CD4-positive, alpha-beta memory T cell (primary cell): ENCODE results near the gene C1orf56. TPM values are rescaled to one million over a fixed set of nuclear protein-coding genes. Genes with fewer than 3 reads are reported as not detected.

Experiments
- CTCF ChIA-PET: fragments of 350-600 bp; sonication (Branson Sonifier 250); formaldehyde crosslinking; loops from one replicate; lab custom pipeline; 2021; ENCODE audit warnings: inconsistent platforms; ENCODE audit not compliant: partially characterized antibody; lab: Charles Lee
- POLR2A ChIA-PET: fragments of 350-600 bp; sonication (Branson Sonifier 250); formaldehyde crosslinking; loops from one replicate; lab custom pipeline; 2021; ENCODE audit not compliant: partially characterized antibody; lab: Charles Lee
- DNase-seq, 5 donors: peaks; one replicate each; pipeline versions ENCODE4 v3.0.0 to v3.0.0-alpha.2; 2020 to 2022; ENCODE audit warnings: mixed read lengths in 1 of 5
- H3K27ac ChIP-seq: one replicate; pipeline ENCODE4 v1.7.0; 2013; ENCODE audit warnings: low read depth, low read length
- H3K27me3 ChIP-seq: 2 replicates; pipeline ENCODE4 v1.7.0; 2013; ENCODE audit warnings: mild to moderate bottlenecking, low read length, moderate library complexity; ENCODE audit not compliant: insufficient read depth
- H3K36me3 ChIP-seq: 2 replicates; pipeline ENCODE4 v1.7.0; 2013; ENCODE audit warnings: mild to moderate bottlenecking, low read length, moderate library complexity; ENCODE audit not compliant: insufficient read depth
- H3K4me1 ChIP-seq: 2 replicates; pipeline ENCODE4 v1.7.0; 2013; ENCODE audit warnings: mild to moderate bottlenecking, low read length, moderate library complexity; ENCODE audit not compliant: insufficient read depth
- H3K4me3 ChIP-seq, 2 donors: one replicate each; pipeline ENCODE4 v1.7.0; 2013; ENCODE audit warnings: low read length in 2 of 2, mild to moderate bottlenecking in 1 of 2
- H3K9me3 ChIP-seq, 2 donors: one replicate each; pipeline ENCODE4 v1.7.0; 2013; ENCODE audit warnings: low read length in 2 of 2, control low read depth in 1 of 2; ENCODE audit not compliant: control insufficient read depth in 1 of 2
- H3K27ac Mint-ChIP-seq, 7 donors: one replicate each; pipeline ENCODE4 v1.8.0; 2020 to 2021; ENCODE audit warnings: mixed read lengths in 7 of 7, mild to moderate bottlenecking in 6 of 7, inconsistent platforms in 3 of 7, moderate library complexity in 3 of 7
- H3K27me3 Mint-ChIP-seq, 2 donors: one replicate each; pipeline ENCODE4 v1.8.0; 2020 to 2021; ENCODE audit warnings: mixed read lengths in 2 of 2
- H3K36me3 Mint-ChIP-seq, 2 donors: one replicate each; pipeline ENCODE4 v1.8.0; 2020 to 2021; ENCODE audit warnings: mixed read lengths in 2 of 2, inconsistent platforms in 1 of 2, mild to moderate bottlenecking in 1 of 2
- H3K4me1 Mint-ChIP-seq, 4 donors: one replicate each; pipeline ENCODE4 v1.8.0; 2020 to 2021; ENCODE audit warnings: mixed read lengths in 4 of 4, mild to moderate bottlenecking in 1 of 4
- H3K4me3 Mint-ChIP-seq, 8 donors: one replicate each; pipeline ENCODE4 v1.8.0; 2020 to 2021; ENCODE audit warnings: mixed read lengths in 8 of 8, mild to moderate bottlenecking in 7 of 8, moderate library complexity in 6 of 8, inconsistent platforms in 3 of 8
- H3K9me3 Mint-ChIP-seq, 8 donors: one replicate each; pipeline ENCODE4 v1.8.0; 2020 to 2021; ENCODE audit warnings: mixed read lengths in 8 of 8, mild to moderate bottlenecking in 5 of 8, inconsistent platforms in 3 of 8, moderate library complexity in 1 of 8
- intact Hi-C: fragments of 100-400 bp; cut with micrococcal nuclease; formaldehyde crosslinking; loops from one replicate; pipeline ENCODE4 v1.15.1; 2023
- polyA plus RNA-seq, 2 donors: library from polyadenylated mRNA; unstranded; fragments of 300-500 nt; fragmentation: Illumina TruSeq; gene quantifications; one replicate each; pipeline ENCODE4 v1.2.3, GENCODE V29; 2021
- total RNA-seq, 2 experiments: library from RNA; stranded (reverse); gene quantifications; one replicate each; pipeline ENCODE4 v1.2.3, GENCODE V29; 2021

The C1orf56 gene
- total and polyA plus RNA-seq, 4 experiments from 2014 or later: 1.4 to 3.6 (median 3.0) TPM

DNA sequence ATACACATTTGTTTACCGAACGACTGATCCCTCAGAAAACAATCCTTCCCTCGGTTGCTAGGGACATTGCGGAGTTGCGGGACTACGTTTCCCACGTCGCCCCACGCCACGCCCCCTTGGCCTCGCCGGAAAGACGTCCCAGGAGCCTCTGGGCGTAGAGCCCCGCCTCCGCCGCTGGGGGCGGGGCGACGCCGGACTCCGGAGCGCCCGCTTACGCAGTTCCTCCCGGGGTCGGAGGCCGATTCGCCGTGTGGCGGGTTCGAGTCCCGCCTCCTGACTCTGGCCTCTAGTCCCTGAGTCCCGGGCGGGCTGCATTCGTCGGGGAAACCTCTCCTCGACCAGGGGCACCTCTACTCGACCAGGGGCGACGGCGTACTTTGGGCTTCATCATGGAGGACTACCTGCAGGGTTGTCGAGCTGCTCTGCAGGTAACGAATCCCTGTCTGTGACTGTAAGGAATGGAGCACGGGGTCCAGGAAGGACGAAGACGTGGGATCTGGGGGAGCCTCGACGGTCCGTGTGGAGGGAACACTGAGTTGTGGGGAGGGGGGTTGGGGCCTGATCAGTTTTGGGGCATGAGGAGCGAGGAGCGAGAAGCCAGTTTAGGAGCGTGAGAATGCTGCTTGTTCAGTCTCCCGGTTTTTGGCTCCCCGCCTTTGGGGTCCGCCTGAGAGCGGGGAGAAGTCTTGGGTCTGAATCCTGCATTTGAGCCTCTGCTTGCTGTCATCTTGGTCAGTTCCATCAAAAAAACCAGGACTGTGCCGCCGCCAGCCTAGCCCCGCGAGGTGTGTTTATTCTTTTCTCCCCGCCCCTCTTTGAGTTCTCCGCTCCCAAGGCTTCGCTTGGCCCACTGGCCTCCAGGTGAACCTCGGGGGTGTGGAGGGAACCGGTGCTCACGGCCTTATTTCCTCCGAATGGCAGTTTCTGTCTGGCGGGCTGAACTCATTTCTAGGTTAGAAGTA is 39.0 kb upstream of the C1orf56 start, which contains the start of gene PRUNE1:
PRUNE1 (plus strand) TSS at position 206 of the 962 bp plus-strand sequence; CDS start at position 390, 184 bp downstream.
- Histone ChIP-seq H3K27ac (peak within 1 kb of the TSS; percentile 88), H3K4me1 (peaks cover 65% of the 10 kb centered on the region), H3K4me3 (peak within 1 kb of the TSS; percentile 74 to 92), H3K36me3 (no peaks in the 10 kb centered on the region), H3K27me3 (no peaks in the 10 kb centered on the region), H3K9me3 (no peaks in the 10 kb centered on the region)
- POLR2A ChIA-PET: interaction anchor here (0.6 to 3.4 kb wide), 5 partner anchors 28 to 158 kb away, joined by 3 to 18 read pairs (median 4); partner anchors contain the start of gene CDC42SE1
- no peaks in the 10 kb centered on the region for H3K9me3 Mint-ChIP-seq
- H3K36me3 Mint-ChIP-seq: peaks cover 6 to 30% of the 10 kb centered on the region in 2 donors
- peak; percentile 92 to 99 (median 96) for DNase-seq
- CTCF ChIA-PET: interaction anchor here (1.5 to 4.9 kb wide), 2 partner anchors 9 to 16 kb away, joined by 3 to 18 read pairs; no protein-coding TSS in a partner anchor
- intact Hi-C loops: loop anchor here (1.0 to 5.0 kb wide), 8 partner anchors 40 to 646 kb away; partner anchors contain the start of genes ARNT, GABPB2, RPRD2 and SETDB1
- H3K27ac Mint-ChIP-seq: peak within 1 kb of the TSS; percentile 90 to 100 (median 99)
- H3K4me1 Mint-ChIP-seq: peaks cover 49 to 93% (median 71%) of the 10 kb centered on the region in 4 donors
- peak within 1 kb of the TSS; percentile 88 to 99 (median 95) for H3K4me3 Mint-ChIP-seq
- H3K27me3 Mint-ChIP-seq: no peaks in the 10 kb centered on the region

DNA sequence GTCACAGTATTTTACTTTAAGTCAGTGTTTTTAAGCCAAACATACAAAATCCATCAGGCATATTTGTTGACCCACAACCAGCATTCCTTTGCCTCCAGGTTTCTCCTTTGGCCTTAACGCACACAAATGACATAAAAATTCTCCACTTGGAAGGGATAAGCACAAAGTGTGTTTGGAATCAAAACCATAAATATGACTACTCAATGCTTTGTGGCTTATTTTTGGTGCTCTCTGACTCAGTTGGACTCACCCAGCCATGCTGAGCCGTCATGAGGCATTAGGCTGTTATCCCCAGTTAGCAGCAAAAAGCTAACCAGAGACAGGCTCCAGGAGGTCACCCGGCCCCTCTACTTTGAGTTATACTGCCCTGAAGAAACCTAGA is 38.4 kb upstream of the C1orf56 start:
- H3K36me3 ChIP-seq: no peaks in the 10 kb centered on the region
- no peaks in the 10 kb centered on the region for H3K27me3 ChIP-seq
- ChIA-PET CTCF (interaction anchor here (0.6 to 4.9 kb wide), 3 partner anchors 10 to 90 kb away, joined by 3 to 18 read pairs (median 3); no protein-coding TSS in a partner anchor), POLR2A (interaction anchor here (1.4 to 1.9 kb wide), 3 partner anchors 48 to 157 kb away, joined by 3 to 7 read pairs (median 4); partner anchors contain the start of gene CDC42SE1)
- H3K4me1 ChIP-seq: peaks cover 58% of the 10 kb centered on the region
- DNase-seq: no peak
- H3K27me3 Mint-ChIP-seq: no peaks in the 10 kb centered on the region
- H3K9me3 ChIP-seq: no peaks in the 10 kb centered on the region
- peaks cover 48 to 89% (median 69%) of the 10 kb centered on the region in 4 donors for H3K4me1 Mint-ChIP-seq
- H3K4me3 ChIP-seq: peak overlapping the region in 1 of 2 donors; percentile 92
- peak overlapping the region; percentile 90 to 100 (median 99) for H3K27ac Mint-ChIP-seq
- H3K4me3 Mint-ChIP-seq: peak overlapping the region; percentile 88 to 99 (median 95)
- no peaks in the 10 kb centered on the region for H3K9me3 Mint-ChIP-seq
- intact Hi-C loops: loop anchor here (2.0 to 5.0 kb wide), 5 partner anchors 40 to 647 kb away; partner anchors contain the start of genes ARNT, RPRD2 and TNFAIP8L2
- H3K36me3 Mint-ChIP-seq: peaks cover 8 to 30% of the 10 kb centered on the region in 2 donors
- H3K27ac ChIP-seq: peak overlapping the region; percentile 88

DNA sequence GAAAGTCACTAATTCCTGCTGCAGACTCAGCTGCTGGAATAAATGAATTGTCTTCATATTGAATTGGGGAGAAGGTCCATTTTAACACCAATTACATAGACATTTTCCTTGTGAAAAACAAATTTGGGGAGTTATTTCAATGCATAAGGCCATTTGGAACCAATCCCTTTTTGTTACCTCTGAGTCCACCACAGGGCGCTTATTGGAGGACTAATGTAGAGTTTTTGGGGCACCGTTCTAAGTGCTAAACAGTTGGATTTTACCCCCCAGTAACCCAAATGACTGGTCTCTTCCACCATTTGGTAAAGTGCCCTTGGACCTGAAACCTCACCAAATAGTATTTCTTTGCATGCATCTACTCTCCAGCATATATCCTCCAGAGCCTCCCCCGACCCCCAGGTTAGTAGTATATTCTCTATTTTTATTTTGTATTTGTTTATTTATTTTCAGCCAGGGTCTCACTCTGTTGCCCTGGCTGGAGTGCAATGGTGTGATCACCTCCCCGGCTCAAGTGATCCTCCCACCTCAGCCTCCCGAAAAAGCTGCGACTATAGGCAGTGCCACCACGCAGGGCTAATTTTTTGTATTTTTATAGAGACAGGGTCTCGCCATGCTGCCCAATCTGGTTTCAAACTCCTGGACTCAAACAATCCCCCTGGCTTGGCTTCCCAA is 37.7 kb upstream of the C1orf56 start:
- ChIA-PET POLR2A (interaction anchor here (0.7 to 1.9 kb wide), 5 partner anchors 38 to 157 kb away, joined by 3 to 7 read pairs (median 4); partner anchors contain the start of gene CDC42SE1), CTCF (interaction anchor here (0.6 to 4.9 kb wide), 3 partner anchors 15 to 90 kb away, joined by 3 to 18 read pairs (median 6); no protein-coding TSS in a partner anchor)
- no peak overlapping the region for H3K4me3 ChIP-seq
- intact Hi-C loops: loop anchor here (2.0 to 5.0 kb wide), 5 partner anchors 39 to 648 kb away; partner anchors contain the start of genes ARNT, RPRD2 and TNFAIP8L2
- Mint-ChIP-seq H3K4me1 (peaks cover 47 to 84% (median 66%) of the 10 kb centered on the region in 4 donors), H3K36me3 (peaks cover 8 to 30% of the 10 kb centered on the region in 2 donors), H3K9me3 (no peaks in the 10 kb centered on the region), H3K27me3 (no peaks in the 10 kb centered on the region), H3K27ac (peak overlapping the region in 6 of 7 donors; percentile 90 to 100 (median 98)), H3K4me3 (peak overlapping the region; percentile 88 to 99 (median 95))
- peaks cover 54% of the 10 kb centered on the region for H3K4me1 ChIP-seq
- DNase-seq: no peak
- peak overlapping the region; percentile 88 for H3K27ac ChIP-seq
- no peaks in the 10 kb centered on the region for H3K27me3 ChIP-seq
- no peaks in the 10 kb centered on the region for H3K9me3 ChIP-seq
- H3K36me3 ChIP-seq: no peaks in the 10 kb centered on the region

DNA sequence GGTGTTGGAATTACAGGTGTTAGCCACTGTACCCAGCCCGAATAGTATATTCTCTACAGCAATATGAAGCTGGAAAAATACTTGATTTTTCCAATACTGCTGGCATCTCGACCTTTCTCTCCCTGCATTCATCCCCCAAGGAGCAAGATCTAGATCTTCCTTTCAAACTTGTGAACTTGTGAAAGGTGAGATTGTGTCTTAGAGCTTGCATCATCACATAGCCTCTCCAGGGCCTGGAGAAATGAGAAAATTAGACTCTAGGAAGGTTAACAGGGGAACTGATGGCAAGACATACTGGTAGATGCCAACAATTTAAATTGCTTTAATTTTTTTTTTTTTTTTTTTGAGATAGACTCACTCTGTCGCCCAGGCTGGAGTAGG is 37.2 kb upstream of the C1orf56 start:
- no peak for DNase-seq
- H3K9me3 ChIP-seq: no peaks in the 10 kb centered on the region
- H3K27ac ChIP-seq: no peak overlapping the region
- H3K4me3 Mint-ChIP-seq: peak overlapping the region in 5 of 8 donors; percentile 17 to 97 (median 40)
- H3K9me3 Mint-ChIP-seq: no peaks in the 10 kb centered on the region
- H3K27ac Mint-ChIP-seq: peak overlapping the region in 3 of 7 donors; percentile 7 to 90 (median 27)
- no peak overlapping the region for H3K4me3 ChIP-seq
- H3K27me3 Mint-ChIP-seq: no peaks in the 10 kb centered on the region
- ChIA-PET POLR2A (interaction anchor here (0.6 to 1.4 kb wide), 5 partner anchors 38 to 156 kb away, joined by 3 to 4 read pairs (median 3); no protein-coding TSS in a partner anchor), CTCF (interaction anchor here (0.7 to 4.9 kb wide), 5 partner anchors 14 to 205 kb away, joined by 3 to 18 read pairs (median 4); no protein-coding TSS in a partner anchor)
- peaks cover 45 to 80% (median 65%) of the 10 kb centered on the region in 4 donors for H3K4me1 Mint-ChIP-seq
- peaks cover 51% of the 10 kb centered on the region for H3K4me1 ChIP-seq
- H3K27me3 ChIP-seq: no peaks in the 10 kb centered on the region
- H3K36me3 ChIP-seq: no peaks in the 10 kb centered on the region
- peaks cover 8 to 29% of the 10 kb centered on the region in 2 donors for H3K36me3 Mint-ChIP-seq
- intact Hi-C loops: no loop called here

DNA sequence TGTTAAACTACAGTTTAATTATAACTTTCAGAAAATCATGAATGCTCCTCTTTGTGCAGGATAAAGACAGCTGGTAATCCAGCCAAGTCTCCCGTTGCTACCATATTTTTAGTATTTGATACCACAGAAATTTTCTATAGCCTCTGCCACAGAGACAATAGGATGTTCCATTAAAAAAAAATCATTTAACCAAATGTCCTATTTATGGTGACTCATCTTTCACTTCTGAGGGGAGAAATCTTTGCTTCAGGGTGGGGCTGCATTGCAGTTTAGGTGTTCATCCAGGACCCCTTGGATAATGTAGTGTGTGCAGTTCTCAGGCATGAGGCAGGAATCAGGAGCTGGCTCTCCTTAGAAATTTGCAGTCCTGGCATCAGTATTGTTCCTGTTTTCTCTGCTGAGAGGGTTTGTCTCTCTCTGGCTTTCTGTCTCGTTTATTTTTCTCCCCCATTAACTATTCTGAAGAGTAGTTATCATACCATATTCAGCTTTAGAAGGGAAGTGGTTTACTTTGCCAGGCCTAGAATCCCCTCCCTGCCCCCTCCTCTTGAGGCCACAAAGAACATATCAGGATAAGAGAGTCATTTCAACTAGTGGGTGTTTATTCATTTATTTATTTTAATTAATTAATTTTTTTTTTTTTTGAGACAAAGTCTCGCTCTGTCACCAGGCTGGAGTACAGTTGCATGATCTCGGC is 36.2 kb upstream of the C1orf56 start:
- Histone ChIP-seq H3K4me1 (peaks cover 41% of the 10 kb centered on the region), H3K4me3 (no peak overlapping the region), H3K9me3 (no peaks in the 10 kb centered on the region), H3K27me3 (no peaks in the 10 kb centered on the region), H3K36me3 (no peaks in the 10 kb centered on the region), H3K27ac (no peak overlapping the region)
- no peak for DNase-seq
- Mint-ChIP-seq H3K36me3 (peaks cover 8 to 26% of the 10 kb centered on the region in 2 donors), H3K27me3 (no peaks in the 10 kb centered on the region), H3K9me3 (no peaks in the 10 kb centered on the region), H3K4me3 (peak overlapping the region in 6 of 8 donors; percentile 11 to 53 (median 32)), H3K27ac (peak overlapping the region; percentile 50 to 82 (median 65)), H3K4me1 (peaks cover 39 to 70% (median 56%) of the 10 kb centered on the region in 4 donors)
- CTCF ChIA-PET: interaction anchor here (0.7 to 4.9 kb wide), 9 partner anchors 9 to 204 kb away, joined by 3 to 18 read pairs (median 4); no protein-coding TSS in a partner anchor
- POLR2A ChIA-PET: interaction anchor here (0.7 to 1.2 kb wide), 3 partner anchors 32 to 47 kb away, joined by 3 to 4 read pairs (median 3); partner anchors contain the start of gene CDC42SE1
- intact Hi-C loops: no loop called here
